ENCODE measurements around the gene GSTCD.
"Not testable (repeated sequence)": the region's sequence is repeated elsewhere in the genome, so short reads cannot be mapped to it uniquely, and the experiment has no call there.

- TF ChIP-seq, protein P1, sequence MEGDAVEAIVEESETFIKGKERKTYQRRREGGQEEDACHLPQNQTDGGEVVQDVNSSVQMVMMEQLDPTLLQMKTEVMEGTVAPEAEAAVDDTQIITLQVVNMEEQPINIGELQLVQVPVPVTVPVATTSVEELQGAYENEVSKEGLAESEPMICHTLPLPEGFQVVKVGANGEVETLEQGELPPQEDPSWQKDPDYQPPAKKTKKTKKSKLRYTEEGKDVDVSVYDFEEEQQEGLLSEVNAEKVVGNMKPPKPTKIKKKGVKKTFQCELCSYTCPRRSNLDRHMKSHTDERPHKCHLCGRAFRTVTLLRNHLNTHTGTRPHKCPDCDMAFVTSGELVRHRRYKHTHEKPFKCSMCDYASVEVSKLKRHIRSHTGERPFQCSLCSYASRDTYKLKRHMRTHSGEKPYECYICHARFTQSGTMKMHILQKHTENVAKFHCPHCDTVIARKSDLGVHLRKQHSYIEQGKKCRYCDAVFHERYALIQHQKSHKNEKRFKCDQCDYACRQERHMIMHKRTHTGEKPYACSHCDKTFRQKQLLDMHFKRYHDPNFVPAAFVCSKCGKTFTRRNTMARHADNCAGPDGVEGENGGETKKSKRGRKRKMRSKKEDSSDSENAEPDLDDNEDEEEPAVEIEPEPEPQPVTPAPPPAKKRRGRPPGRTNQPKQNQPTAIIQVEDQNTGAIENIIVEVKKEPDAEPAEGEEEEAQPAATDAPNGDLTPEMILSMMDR (IDR thresholded peaks at IDR 0.05) = not testable (repeated sequence)
- not testable (repeated sequence) for TF ChIP-seq SIN3A (IDR thresholded peaks at IDR 0.05; ENCODE audit: borderline replicate concordance, insufficient read depth, low read depth, low read length); POLR2AphosphoS5 (IDR thresholded peaks at IDR 0.05; ENCODE audit: low read depth, low read length)
Measured at GRCh38 chr4:105729895-105730294, 21.3 kb downstream of the GSTCD start.

Data from Panc1 (cell line).